NCI-H2227 (cell line): Measurements from ENCODE around the gene SORT1.
"Not testable (repeated sequence)": the region's sequence is repeated elsewhere in the genome, so short reads cannot be mapped to it uniquely, and the experiment has no call there.

ENCODE experiments used
- DNase-seq: peaks from one replicate; lab custom pipeline; 2025; ENCODE audit not compliant: unreplicated experiment; lab: John Stamatoyannopoulos, UW

SORT1 gene

GRCh38 chr1:109398343-109399225 lies 866 bp upstream of the SORT1 start:
- peak; percentile 62 for DNase-seq

DNA sequence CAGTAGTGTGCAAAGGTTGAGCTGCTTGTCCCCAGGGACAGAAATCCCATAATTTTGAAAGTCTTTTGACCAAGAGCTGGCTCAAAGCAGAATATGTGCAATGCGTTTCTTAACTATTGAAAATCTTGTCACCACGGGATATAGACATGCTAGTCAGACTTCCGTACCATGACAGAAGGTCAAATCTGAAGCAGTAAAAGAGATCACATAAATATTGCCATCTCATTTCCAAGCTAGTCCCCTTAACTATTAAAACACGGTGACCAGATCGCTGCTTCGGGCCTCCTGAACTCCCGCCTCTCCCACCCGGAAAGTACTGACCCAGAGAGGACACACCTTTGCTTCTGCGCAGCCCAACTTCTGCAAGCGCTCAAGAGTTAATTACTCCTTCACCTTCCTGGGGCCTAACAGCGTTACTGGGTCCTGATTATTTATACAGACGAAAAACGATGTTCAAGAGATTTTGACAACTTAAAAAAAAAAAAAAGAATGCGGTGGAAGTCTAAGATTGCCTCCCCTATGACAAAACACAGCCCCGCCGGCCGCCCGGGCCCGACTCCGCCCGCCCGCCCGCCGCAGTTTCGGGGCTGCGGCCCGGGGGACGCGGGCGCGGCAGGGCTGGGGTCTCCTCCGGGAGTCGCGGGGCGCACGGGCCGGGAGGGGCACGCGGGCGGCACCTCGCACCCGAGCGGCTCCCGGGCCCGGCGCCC lies 692 bp downstream of the SORT1 start:
- peak; percentile 17 for DNase-seq

GRCh38 chr1:109396513-109396839 lies 1.2 kb downstream of the SORT1 start:
- DNase-seq: no peak

- DNase-seq: no peak
These were observed 1.9 kb downstream of the SORT1 start for GRCh38 chr1:109395602-109396512.

- DNase-seq: not testable (repeated sequence)
These were observed 2.5 kb downstream of the SORT1 start for GRCh38 chr1:109395282-109395599.

- no peak for DNase-seq
These were observed 3.0 kb downstream of the SORT1 start for GRCh38 chr1:109394591-109395281.

DNA sequence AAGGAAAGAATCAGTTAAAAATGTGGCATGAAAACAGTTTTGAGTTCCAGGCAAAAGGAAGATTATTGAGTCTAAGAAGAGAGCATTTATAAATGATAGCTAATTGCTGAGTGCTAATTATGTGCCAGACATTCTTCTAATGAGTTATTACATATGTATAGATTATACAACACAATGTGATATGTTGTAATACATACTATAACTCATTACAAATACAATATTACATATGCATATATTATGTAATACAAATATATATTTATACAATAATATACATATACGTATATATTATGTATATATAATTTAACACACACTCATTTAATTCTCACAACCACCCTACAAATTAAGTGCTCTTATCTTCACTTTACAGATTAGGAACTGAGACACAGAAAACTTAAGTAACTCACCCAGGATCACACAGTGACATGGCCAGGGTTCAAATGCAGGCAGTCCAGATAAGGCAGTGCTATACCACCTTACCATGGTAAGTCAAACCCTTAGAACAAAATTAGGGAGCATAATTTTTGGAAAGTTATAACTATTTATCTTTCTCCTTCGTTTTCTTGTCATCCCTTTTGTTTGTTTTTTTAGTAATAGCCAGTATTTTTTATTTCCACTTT lies 4.0 kb downstream of the SORT1 start:
- no peak for DNase-seq

DNA sequence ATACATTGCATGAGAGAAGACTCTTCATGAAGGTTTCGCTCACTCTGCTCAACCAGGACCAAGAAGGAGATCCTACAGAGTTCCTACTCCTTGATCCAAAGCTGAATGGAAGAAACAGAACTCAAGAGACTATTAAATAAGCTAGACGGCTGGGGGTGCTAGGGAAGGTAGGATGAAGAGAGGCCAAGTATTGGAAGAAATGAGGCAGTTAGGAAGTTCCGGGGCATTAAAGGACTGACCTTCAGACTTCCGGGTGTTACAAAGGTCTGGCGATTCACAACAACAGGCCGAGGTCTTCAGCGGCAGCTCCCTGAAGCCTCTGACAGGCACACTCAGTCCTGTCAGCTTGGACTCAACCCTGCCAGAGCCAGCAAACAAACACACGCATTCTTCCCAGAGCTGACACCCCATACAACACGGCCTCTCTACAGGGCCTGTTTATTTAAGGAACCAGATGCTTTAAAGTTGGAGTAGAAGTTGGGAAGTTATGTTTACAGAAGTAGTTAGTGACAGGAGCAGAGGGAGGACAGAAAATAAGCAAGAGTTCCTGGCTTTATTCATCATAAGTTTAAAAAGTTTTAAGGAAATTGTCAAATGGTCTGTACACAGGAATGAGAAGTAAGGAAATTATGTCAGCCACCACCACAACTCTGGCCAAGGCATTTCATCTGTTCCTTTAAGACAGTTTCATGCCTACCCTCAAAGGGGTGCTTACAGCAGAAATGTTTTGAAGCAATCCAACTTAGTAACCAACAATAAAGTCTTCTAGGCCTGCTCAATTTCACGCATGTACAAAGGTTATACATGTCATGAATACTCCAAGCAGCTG lies 4.7 kb downstream of the SORT1 start:
- no peak for DNase-seq

DNA sequence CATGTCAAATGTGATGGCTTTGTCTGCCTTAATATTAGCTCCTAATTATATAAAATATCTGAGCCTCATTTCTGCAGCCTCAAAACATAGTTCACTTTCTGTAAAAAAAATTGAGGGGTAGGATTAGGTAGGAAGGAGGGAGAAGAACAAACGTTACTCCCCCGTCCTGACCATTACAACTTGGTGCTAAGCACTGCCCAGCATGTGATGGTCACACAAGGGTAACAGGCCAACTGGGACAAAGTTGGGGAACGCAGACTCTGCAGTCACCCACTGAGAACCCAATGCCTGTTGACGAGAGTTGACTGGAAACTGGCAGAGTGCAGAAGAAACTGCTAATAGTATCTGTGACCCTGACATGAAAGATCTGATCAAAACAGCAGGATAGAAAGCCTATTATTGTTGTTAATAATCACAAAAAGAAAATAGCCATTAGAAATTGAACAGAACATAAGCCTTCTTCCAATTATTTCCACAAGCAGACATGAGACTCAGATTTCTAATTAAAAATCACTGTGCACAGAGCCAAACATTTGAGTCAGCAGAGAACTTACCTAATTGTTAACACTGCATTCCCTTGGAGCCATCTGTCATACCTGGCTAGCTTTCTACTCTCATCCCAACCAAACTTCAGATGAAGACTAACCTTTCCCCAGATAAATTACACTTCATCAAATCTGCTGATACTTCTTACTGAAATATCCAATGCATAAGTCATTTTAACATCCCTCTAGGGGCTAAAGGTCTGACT lies 5.5 kb downstream of the SORT1 start:
- no peak for DNase-seq

GRCh38 chr1:109391626-109392025 lies 6.1 kb downstream of the SORT1 start:
- DNase-seq: no peak

DNA sequence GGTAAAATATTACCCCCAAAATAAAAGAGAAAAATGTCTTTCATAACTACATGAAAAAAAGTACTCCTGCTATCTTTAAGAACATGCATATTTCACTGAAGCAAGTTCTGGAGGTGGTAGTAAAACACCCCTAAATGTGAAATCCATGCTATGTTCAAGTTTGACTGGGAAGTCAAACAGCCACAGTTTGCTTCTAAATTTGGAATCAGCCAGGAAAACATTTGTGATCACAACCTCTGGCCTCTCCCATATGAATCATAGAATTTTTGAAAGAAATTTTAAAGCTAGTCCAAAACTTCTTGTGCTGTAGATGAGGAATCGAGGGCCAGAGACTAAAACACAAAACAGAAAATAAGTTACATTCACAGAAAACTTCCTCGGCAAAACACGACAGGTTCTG lies 6.6 kb downstream of the SORT1 start:
- DNase-seq: no peak

- no peak for DNase-seq
These were observed 7.9 kb downstream of the SORT1 start for GRCh38 chr1:109389638-109390341.

GRCh38 chr1:109388884-109389637 lies 8.7 kb downstream of the SORT1 start:
- DNase-seq: no peak

- DNase-seq: no peak
These were observed 9.5 kb downstream of the SORT1 start for GRCh38 chr1:109388208-109388711.

- no peak for DNase-seq
These were observed 11.5 kb downstream of the SORT1 start for GRCh38 chr1:109386054-109386717.

- DNase-seq: no peak
These were observed 12.3 kb downstream of the SORT1 start for GRCh38 chr1:109385417-109385816.

DNA sequence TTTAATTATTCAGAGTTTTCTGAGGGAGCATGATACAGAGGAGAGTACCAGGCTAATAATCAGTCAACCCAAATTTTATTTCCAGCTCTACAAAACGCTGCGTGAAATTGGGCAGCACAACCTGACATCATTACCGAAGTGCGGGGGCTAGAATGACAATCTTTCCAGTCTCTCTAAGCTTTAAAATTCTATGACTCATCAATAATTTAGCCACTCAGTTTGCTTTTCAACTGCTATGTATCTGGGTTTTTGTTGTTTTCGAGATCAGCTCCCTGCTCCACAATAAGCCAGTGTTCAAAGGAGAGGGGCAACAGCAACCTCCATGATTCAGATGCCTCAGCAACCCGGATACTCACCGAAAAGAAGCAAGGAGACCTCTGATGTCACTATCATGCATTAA lies 13.9 kb downstream of the SORT1 start:
- DNase-seq: no peak
